Measurements from ENCODE around the gene USP7.

DNA sequence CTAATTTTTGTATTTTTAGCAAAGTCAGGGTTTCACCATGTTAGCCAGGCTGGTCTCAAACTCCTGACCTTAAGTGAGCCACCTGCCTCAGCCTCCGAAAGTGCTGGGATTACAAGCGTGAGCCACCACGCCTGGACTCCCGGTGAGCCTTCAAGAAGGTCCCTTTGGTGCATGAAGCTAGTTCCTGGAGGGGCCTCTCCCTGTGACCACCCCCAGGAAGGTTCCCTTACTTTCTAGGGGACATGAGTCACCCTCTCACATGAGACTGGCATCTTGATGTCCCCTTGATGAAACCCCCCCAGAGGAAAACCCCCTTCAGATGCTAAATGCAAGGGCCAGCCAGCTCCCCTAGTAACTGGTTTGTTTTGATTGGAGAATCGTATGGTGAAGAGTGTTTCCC is 107.7 kb downstream of the USP7 start:
- TF ChIP-seq POLR2AphosphoS5 (IDR thresholded peaks at IDR 0.05) (no peak), POLR2A (IDR thresholded peaks at IDR 0.05) (no peak)

Data from breast epithelium (tissue), 3 donors.